Glutamatergic neuron (in vitro differentiated cells): ENCODE data around the gene PELI2. TPM values are rescaled to one million over a fixed set of nuclear protein-coding genes. Genes with fewer than 3 reads are reported as not detected.

Experiments used
- DNase-seq: peaks from one replicate; pipeline ENCODE4 v3.0.0; 2022
- H3K27ac Mint-ChIP-seq: one replicate; pipeline ENCODE4 v1.8.0; 2020; ENCODE audit warnings: mild to moderate bottlenecking, mixed read lengths, inconsistent platforms; ENCODE audit not compliant: unreplicated experiment
- H3K27me3 Mint-ChIP-seq: one replicate; pipeline ENCODE4 v1.8.0; 2020; ENCODE audit warnings: mild to moderate bottlenecking, moderate library complexity, mixed read lengths, inconsistent platforms; ENCODE audit not compliant: unreplicated experiment
- H3K36me3 Mint-ChIP-seq: one replicate; pipeline ENCODE4 v1.8.0; 2020; ENCODE audit warnings: mild to moderate bottlenecking, mixed read lengths, inconsistent platforms; ENCODE audit not compliant: unreplicated experiment
- H3K4me1 Mint-ChIP-seq: one replicate; pipeline ENCODE4 v1.8.0; 2020; ENCODE audit warnings: mild to moderate bottlenecking, low read depth, mixed read lengths, inconsistent platforms; ENCODE audit not compliant: unreplicated experiment
- H3K4me3 Mint-ChIP-seq: one replicate; pipeline ENCODE4 v1.8.0; 2020; ENCODE audit warnings: mild to moderate bottlenecking, mixed read lengths, inconsistent platforms; ENCODE audit not compliant: unreplicated experiment
- H3K9me3 Mint-ChIP-seq: one replicate; pipeline ENCODE4 v1.8.0; 2020; ENCODE audit warnings: mild to moderate bottlenecking, moderate library complexity, mixed read lengths, inconsistent platforms; ENCODE audit not compliant: unreplicated experiment
- total RNA-seq: library from RNA; stranded (reverse); fragmentation: NEBNext Ultra II Directional; extraction: Animal tissue kit (Norgen Biotek cat#: 25700); gene quantifications from one replicate; pipeline ENCODE4 v1.2.1, GENCODE V29; 2021; ENCODE audit not compliant: unreplicated experiment
- TF ChIP-seq, protein P1 (sequence below): fragments of 200-600 bp; sonication (generic); IDR thresholded peaks from one replicate; pipeline ENCODE4 v1.5.0; 2021; ENCODE audit not compliant: partially characterized antibody, unreplicated experiment

Gene PELI2
- total RNA-seq, 1 donor from 2014 or later, result 158 TPM

DNA sequence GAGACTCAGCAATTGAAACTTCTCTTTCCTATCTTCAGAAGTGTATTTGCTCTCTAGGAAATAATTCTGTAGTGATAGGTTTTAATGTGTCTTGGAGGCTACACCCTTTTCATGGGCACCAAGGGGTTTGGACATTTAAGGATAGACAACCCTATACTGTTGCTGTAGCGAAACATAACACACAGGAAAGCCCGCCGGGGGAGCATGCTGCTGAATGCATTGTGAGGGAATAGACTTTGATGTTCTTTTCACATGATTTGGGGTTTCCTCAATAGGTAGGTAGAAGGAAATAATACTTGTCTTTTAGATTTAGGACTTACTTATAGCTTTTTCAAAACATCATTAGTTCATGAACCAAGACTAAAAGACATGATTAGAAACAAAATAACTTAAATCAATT, 97.0 kb downstream of the PELI2 start:
- Mint-ChIP-seq H3K4me1 (peaks cover 60% of the 10 kb centered on the region), H3K9me3 (peaks cover 3% of the 10 kb centered on the region), H3K4me3 (peak overlapping the region; percentile 16), H3K27me3 (peaks cover 4% of the 10 kb centered on the region), H3K27ac (no peak overlapping the region), H3K36me3 (no peaks in the 10 kb centered on the region)
- TF ChIP-seq, protein P1, sequence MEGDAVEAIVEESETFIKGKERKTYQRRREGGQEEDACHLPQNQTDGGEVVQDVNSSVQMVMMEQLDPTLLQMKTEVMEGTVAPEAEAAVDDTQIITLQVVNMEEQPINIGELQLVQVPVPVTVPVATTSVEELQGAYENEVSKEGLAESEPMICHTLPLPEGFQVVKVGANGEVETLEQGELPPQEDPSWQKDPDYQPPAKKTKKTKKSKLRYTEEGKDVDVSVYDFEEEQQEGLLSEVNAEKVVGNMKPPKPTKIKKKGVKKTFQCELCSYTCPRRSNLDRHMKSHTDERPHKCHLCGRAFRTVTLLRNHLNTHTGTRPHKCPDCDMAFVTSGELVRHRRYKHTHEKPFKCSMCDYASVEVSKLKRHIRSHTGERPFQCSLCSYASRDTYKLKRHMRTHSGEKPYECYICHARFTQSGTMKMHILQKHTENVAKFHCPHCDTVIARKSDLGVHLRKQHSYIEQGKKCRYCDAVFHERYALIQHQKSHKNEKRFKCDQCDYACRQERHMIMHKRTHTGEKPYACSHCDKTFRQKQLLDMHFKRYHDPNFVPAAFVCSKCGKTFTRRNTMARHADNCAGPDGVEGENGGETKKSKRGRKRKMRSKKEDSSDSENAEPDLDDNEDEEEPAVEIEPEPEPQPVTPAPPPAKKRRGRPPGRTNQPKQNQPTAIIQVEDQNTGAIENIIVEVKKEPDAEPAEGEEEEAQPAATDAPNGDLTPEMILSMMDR, result no peak
- no peak for DNase-seq

DNA sequence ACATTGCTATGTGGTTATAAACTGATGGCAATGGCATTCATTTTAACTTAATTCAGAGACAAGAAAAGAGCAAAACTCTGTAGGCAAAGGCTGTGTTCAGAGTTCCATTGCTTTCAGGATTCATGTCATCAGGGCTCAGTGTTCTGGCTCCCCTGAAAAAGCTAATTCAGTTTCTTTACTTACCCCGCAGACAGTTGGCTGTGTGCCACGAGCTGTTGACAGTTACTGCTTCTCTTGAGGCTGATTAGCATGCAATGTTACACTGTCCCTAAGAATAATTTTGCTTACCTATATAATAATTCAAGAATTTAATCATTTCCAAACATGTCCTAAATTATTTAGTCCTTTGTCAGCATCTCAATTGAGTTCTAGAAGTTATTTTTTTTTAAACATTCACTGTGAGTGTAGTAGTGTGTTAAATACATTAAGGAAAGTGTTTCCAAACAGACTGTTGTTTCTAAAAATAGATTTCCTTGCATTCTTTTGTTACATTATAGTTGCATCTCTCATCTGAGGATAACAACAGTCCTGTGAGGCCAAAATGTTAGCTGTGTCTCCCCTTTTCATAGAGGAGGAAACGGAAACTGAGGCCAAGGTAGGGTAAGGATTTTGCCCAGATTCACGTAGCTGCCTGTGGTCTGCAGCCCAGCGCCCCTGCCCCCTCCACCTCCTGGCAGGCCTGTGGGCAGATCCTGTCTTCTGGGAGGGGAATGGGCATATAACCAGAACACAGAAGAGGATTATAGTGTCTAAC, 98.6 kb downstream of the PELI2 start:
- H3K4me3 Mint-ChIP-seq, result no peak overlapping the region
- H3K36me3 Mint-ChIP-seq, result no peaks in the 10 kb centered on the region
- no peak for DNase-seq
- peaks cover 4% of the 10 kb centered on the region for H3K27me3 Mint-ChIP-seq
- TF ChIP-seq, protein P1, result no peak
- H3K27ac Mint-ChIP-seq, result peak overlapping the region; percentile 25
- H3K4me1 Mint-ChIP-seq, result peaks cover 52% of the 10 kb centered on the region
- peaks cover 3% of the 10 kb centered on the region for H3K9me3 Mint-ChIP-seq

- DNase-seq, result no peak
- Mint-ChIP-seq H3K9me3 (peaks cover 3% of the 10 kb centered on the region), H3K27ac (peak overlapping the region; percentile 25), H3K4me3 (no peak overlapping the region), H3K36me3 (no peaks in the 10 kb centered on the region), H3K4me1 (peaks cover 50% of the 10 kb centered on the region), H3K27me3 (peaks cover 4% of the 10 kb centered on the region)
- TF ChIP-seq, protein P1, result no peak
Measured at GRCh38 chr14:56217380-56218045, 99.3 kb downstream of the PELI2 start.

DNA sequence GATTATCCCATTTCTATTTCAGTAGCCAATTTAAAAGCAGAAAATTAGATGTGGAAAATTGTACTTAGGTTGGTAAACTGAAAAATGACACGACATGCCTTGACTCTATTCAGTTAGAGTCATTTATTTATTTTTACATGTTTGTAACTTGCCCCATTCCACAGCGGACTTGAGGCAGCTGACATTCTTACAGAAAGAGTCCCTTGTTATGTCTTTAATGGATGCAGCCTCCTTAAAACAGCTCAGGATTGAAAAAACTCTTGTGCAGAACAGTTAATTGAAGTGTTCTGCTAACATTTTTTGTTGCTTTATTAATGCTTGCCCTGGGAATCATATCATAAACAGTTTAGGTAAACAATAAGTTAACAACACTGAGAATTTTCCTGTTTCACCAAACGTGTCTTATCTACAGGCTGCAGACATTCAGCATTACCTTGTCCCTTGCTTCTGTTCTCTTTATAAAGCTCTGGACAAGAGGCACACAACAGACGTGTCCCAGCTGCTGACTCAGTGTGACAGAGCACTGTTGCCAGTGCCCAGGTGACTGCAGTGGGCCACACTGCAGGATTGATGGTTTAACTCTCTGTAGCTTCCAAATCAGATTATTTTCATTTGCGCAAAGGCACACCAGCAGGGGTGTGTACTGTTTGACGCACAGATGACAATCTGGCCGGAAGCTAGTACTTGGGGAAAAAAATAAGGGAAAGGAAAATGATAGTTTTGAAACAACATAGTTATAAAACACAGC, 101.6 kb downstream of the PELI2 start:
- H3K4me3 Mint-ChIP-seq, result no peak overlapping the region
- peaks cover 53% of the 10 kb centered on the region for H3K4me1 Mint-ChIP-seq
- no peaks in the 10 kb centered on the region for H3K36me3 Mint-ChIP-seq
- peak overlapping the region; percentile 6 for H3K27ac Mint-ChIP-seq
- TF ChIP-seq, protein P1, result no peak
- no peaks in the 10 kb centered on the region for H3K27me3 Mint-ChIP-seq
- peaks cover 2% of the 10 kb centered on the region for H3K9me3 Mint-ChIP-seq
- no peak for DNase-seq
